CD14-positive monocyte (primary cell): Measurements from ENCODE around the gene IDH2. TPM values are rescaled to one million over a fixed set of nuclear protein-coding genes. Genes with fewer than 3 reads are reported as not detected.

Experiments
- DNase-seq, 3 donors: peaks; one replicate each; pipeline ENCODE4 v3.0.0-alpha.2; 2011 to 2022
- H2AFZ ChIP-seq: 2 replicates; pipeline ENCODE4 v1.6.0; 2012; ENCODE audit warnings: mild to moderate bottlenecking, low read depth, low read length, inconsistent platforms; ENCODE audit not compliant: insufficient read depth, poor library complexity, severe bottlenecking
- H3K27ac ChIP-seq, 2 donors: 1 replicate in 1 of 2; 2 replicates in 1 of 2; pipeline ENCODE4 v1.5.1; 2012 to 2013; ENCODE audit warnings: low read length in 2 of 2, control low read depth in 1 of 2, inconsistent platforms in 1 of 2, low read depth in 1 of 2, mild to moderate bottlenecking in 1 of 2
- H3K27me3 ChIP-seq, 2 donors: one replicate each; pipeline versions ENCODE4 v1.6.0 to v1.6.1; 2011 to 2013; ENCODE audit warnings: low read length in 2 of 2; ENCODE audit not compliant: control insufficient read depth in 2 of 2, insufficient read depth in 2 of 2
- H3K36me3 ChIP-seq, 2 donors: replicated peaks in 1 of 2; 1 replicate in 1 of 2; 2 replicates in 1 of 2; pipeline versions ENCODE4 v1.5.1 to v1.6.1; 2012 to 2013; ENCODE audit warnings: low read length in 2 of 2, control low read depth in 1 of 2, inconsistent platforms in 1 of 2, mild to moderate bottlenecking in 1 of 2; ENCODE audit not compliant: insufficient read depth in 2 of 2, control insufficient read depth in 1 of 2
- H3K4me1 ChIP-seq, 2 donors: 1 replicate in 1 of 2; 2 replicates in 1 of 2; pipeline versions ENCODE4 v1.5.1 to v1.6.1; 2012 to 2013; ENCODE audit warnings: low read length in 2 of 2, control low read depth in 1 of 2, inconsistent platforms in 1 of 2, mild to moderate bottlenecking in 1 of 2, moderate library complexity in 1 of 2; ENCODE audit not compliant: insufficient read depth in 2 of 2, control insufficient read depth in 1 of 2
- H3K4me2 ChIP-seq: replicated peaks from 2 replicates; pipeline ENCODE3; 2012; ENCODE audit warnings: low read length, moderate library complexity, mild to moderate bottlenecking; ENCODE audit not compliant: poor library complexity, severe bottlenecking; ENCODE audit errors: extremely low read depth
- H3K4me3 ChIP-seq, 3 experiments: fragments of 200-600 bp in 1 of 3; sonication (generic) in 1 of 3; replicated peaks in 1 of 3; 1 replicate in 2 of 3; 2 replicates in 1 of 3; pipeline ENCODE4 v1.5.1; 2011 to 2013; ENCODE audit warnings: low read length in 3 of 3, mild to moderate bottlenecking in 3 of 3, control low read depth in 2 of 3, low read depth in 2 of 3, inconsistent platforms in 1 of 3, moderate library complexity in 1 of 3
- H3K79me2 ChIP-seq: 2 replicates; pipeline ENCODE4 v1.6.0; 2012; ENCODE audit warnings: mild to moderate bottlenecking, control low read depth, inconsistent platforms, low read length, moderate library complexity; ENCODE audit not compliant: insufficient read depth
- H3K9ac ChIP-seq: 2 replicates; pipeline ENCODE4 v1.6.0; 2017; ENCODE audit warnings: low read length, mild to moderate bottlenecking; ENCODE audit not compliant: insufficient read depth, poor library complexity, severe bottlenecking
- H3K9me3 ChIP-seq, 2 donors: replicated peaks in 1 of 2; 1 replicate in 1 of 2; 2 replicates in 1 of 2; pipeline versions ENCODE4 v1.5.1 to v1.6.1; 2012 to 2013; ENCODE audit warnings: low read length in 2 of 2, control low read depth in 1 of 2; ENCODE audit not compliant: control insufficient read depth in 1 of 2, insufficient read depth in 1 of 2
- H4K20me1 ChIP-seq: 2 replicates; pipeline ENCODE4 v1.6.0; 2012; ENCODE audit warnings: mild to moderate bottlenecking, low read length, control low read depth, moderate library complexity; ENCODE audit not compliant: insufficient read depth
- H3K27ac Mint-ChIP-seq, 7 donors: one replicate each; pipeline ENCODE4 v1.8.0; 2020; ENCODE audit warnings: mild to moderate bottlenecking in 7 of 7, mixed read lengths in 7 of 7, moderate library complexity in 6 of 7, inconsistent platforms in 2 of 7
- H3K27me3 Mint-ChIP-seq, 3 donors: one replicate each; pipeline ENCODE4 v1.8.0; 2021 to 2022; ENCODE audit warnings: low read depth in 3 of 3, mild to moderate bottlenecking in 3 of 3, mixed read lengths in 3 of 3, moderate library complexity in 3 of 3, inconsistent platforms in 1 of 3
- H3K36me3 Mint-ChIP-seq, 2 donors: one replicate each; pipeline ENCODE4 v1.8.0; 2020; ENCODE audit warnings: mixed read lengths in 2 of 2, inconsistent platforms in 1 of 2, mild to moderate bottlenecking in 1 of 2
- H3K4me1 Mint-ChIP-seq: one replicate; pipeline ENCODE4 v1.8.0; 2020; ENCODE audit warnings: mild to moderate bottlenecking, mixed read lengths
- H3K4me3 Mint-ChIP-seq, 2 donors: one replicate each; pipeline ENCODE4 v1.8.0; 2020; ENCODE audit warnings: mild to moderate bottlenecking in 2 of 2, mixed read lengths in 2 of 2, moderate library complexity in 1 of 2
- H3K9me3 Mint-ChIP-seq, 7 donors: one replicate each; pipeline ENCODE4 v1.8.0; 2020 to 2022; ENCODE audit warnings: mixed read lengths in 7 of 7, mild to moderate bottlenecking in 6 of 7, moderate library complexity in 6 of 7, inconsistent platforms in 2 of 7
- CTCF ChIP-seq: fragments of 200-600 bp; IDR thresholded peaks from one replicate; pipeline ENCODE4 v1.8.0; 2022; ENCODE audit warnings: antibody characterized with exemption, mild to moderate bottlenecking
- WGBS: methylation state at CpG from one replicate; pipeline ENCODE4 v1.1.5; 2013; ENCODE audit warnings: missing lambda C conversion rate; ENCODE audit not compliant: insufficient coverage; 5-methylcytosine and 5-hydroxymethylcytosine counted together
- intact Hi-C, 2 donors: fragments of 100-400 bp; cut with micrococcal nuclease; formaldehyde crosslinking; loops; one replicate each; pipeline versions ENCODE4 v1.15.0 to v1.15.1; 2023
- polyA plus RNA-seq, 3 donors: library from polyadenylated mRNA; depleted of rRNA in 1 of 3; unstranded in 2 of 3; stranded (reverse) in 1 of 3; fragments of 300-500 nt in 2 of 3; fragments of >200 nt in 1 of 3; fragmentation: Illumina TruSeq in 2 of 3; gene quantifications; 1 replicate in 2 of 3; 2 replicates in 1 of 3; pipeline ENCODE4 v1.2.3, GENCODE V29; 2012 to 2021

The IDH2 gene
- polyA plus RNA-seq, 3 donors = 40.6 to 115 (median 82.2) TPM

GRCh38 chr15:90058775-90059174 lies 43.5 kb downstream of the IDH2 start:
- WGBS = 88% methylated on average over 4 of the region's 5 CpGs
- peak in 2 of 3 donors; percentile 40 to 54 for DNase-seq
- Mint-ChIP-seq H3K36me3 (peaks cover 18 to 46% of the 10 kb centered on the region in 2 donors), H3K9me3 (no peaks in the 10 kb centered on the region), H3K27ac (peak overlapping the region; percentile 95 to 99 (median 97)), H3K4me1 (peaks cover 90% of the 10 kb centered on the region), H3K27me3 (peaks cover 0 to 4% (median 0%) of the 10 kb centered on the region in 3 donors), H3K4me3 (no peak overlapping the region)
- Histone ChIP-seq H3K36me3 (peaks cover 0 to 7% of the 10 kb centered on the region in 2 donors), H4K20me1 (no peaks in the 10 kb centered on the region), H3K9ac (peak overlapping the region; percentile 72), H3K27me3 (no peaks in the 10 kb centered on the region), H3K9me3 (no peaks in the 10 kb centered on the region), H3K4me2 (peak overlapping the region; percentile 59), H3K27ac (peak overlapping the region; percentile 91 to 96), H3K79me2 (peaks cover 82% of the 10 kb centered on the region), H2AFZ (no peak overlapping the region), H3K4me3 (peak overlapping the region in 1 of 3 experiments; percentile 22), H3K4me1 (peaks cover 90 to 94% of the 10 kb centered on the region in 2 donors)
- intact Hi-C loops = loop anchor here (2.0 to 5.0 kb wide), 4 partner anchors 24 to 56 kb away; partner anchors contain the start of gene ZNF710 (in 1 of the 2)
- no peak for TF ChIP-seq CTCF

GRCh38 chr15:90058308-90058707 lies 44.0 kb downstream of the IDH2 start:
- Mint-ChIP-seq H3K27ac (peak overlapping the region; percentile 95 to 99 (median 97)), H3K36me3 (peaks cover 18 to 46% of the 10 kb centered on the region in 2 donors), H3K27me3 (peaks cover 0 to 4% (median 0%) of the 10 kb centered on the region in 3 donors), H3K9me3 (no peaks in the 10 kb centered on the region), H3K4me3 (peak overlapping the region; percentile 60 to 77), H3K4me1 (peaks cover 88% of the 10 kb centered on the region)
- H2AFZ ChIP-seq = peak overlapping the region; percentile 62
- peaks cover 0 to 7% of the 10 kb centered on the region in 2 donors for H3K36me3 ChIP-seq
- H3K79me2 ChIP-seq = peaks cover 83% of the 10 kb centered on the region
- DNase-seq = peak; percentile 51 to 71 (median 55)
- H3K4me2 ChIP-seq = peak overlapping the region; percentile 59
- WGBS = 0% methylated on average over 2 of the region's 4 CpGs
- peaks cover 90 to 94% of the 10 kb centered on the region in 2 donors for H3K4me1 ChIP-seq
- no peaks in the 10 kb centered on the region for H4K20me1 ChIP-seq
- H3K9me3 ChIP-seq = no peaks in the 10 kb centered on the region
- peak overlapping the region; percentile 65 for H3K9ac ChIP-seq
- peak overlapping the region in 1 of 3 experiments; percentile 61 for H3K4me3 ChIP-seq
- intact Hi-C loops = loop anchor here (2.0 to 5.0 kb wide), 4 partner anchors 24 to 56 kb away; partner anchors contain the start of gene ZNF710 (in 1 of the 2)
- no peaks in the 10 kb centered on the region for H3K27me3 ChIP-seq
- H3K27ac ChIP-seq = peak overlapping the region; percentile 91 to 96
- TF ChIP-seq CTCF = no peak
